SK-N-SH (cell line): ENCODE measurements around the gene IST1. TPM values are rescaled to one million over a fixed set of nuclear protein-coding genes. Genes with fewer than 3 reads are reported as not detected.

Experiments
- CTCF ChIA-PET: fragments of 300-600, 350-600 bp; formaldehyde crosslinking; extraction: SDS; loops from one replicate; lab custom pipeline; 2021; lab: Yijun Ruan, JAX
- POLR2A ChIA-PET: fragments of 350-600 bp; sonication (Branson Sonifier 250); formaldehyde crosslinking; extraction: SDS; loops from one replicate; lab custom pipeline; 2020; ENCODE audit warnings: antibody characterized with exemption, inconsistent platforms; lab: Yijun Ruan, JAX
- DNase-seq: peaks from one replicate; pipeline ENCODE4 v3.0.0; 2012
- H2AFZ ChIP-seq: fragments of 200-600 bp; sonication (generic); 2 replicates; pipeline ENCODE4 v1.8.1; 2016; ENCODE audit warnings: antibody characterized with exemption, mild to moderate bottlenecking, low read depth
- H3F3A ChIP-seq: fragments of 200-600 bp; sonication (generic); replicated peaks from 2 replicates; pipeline ENCODE3; 2016; ENCODE audit warnings: antibody characterized with exemption, mild to moderate bottlenecking; ENCODE audit not compliant: insufficient read depth
- H3K27ac ChIP-seq, 2 experiments: fragments of 200-500 bp in 1 of 2; fragments of 200-600 bp in 1 of 2; sonication (Bioruptor generic) in 1 of 2; sonication (generic), shearing (Covaris generic) in 1 of 2; 2 replicates each; pipeline versions ENCODE4 v1.5.1 to v1.6.1; 2014 to 2016; ENCODE audit warnings: low read depth in 2 of 2, inconsistent platforms in 1 of 2, low read length in 1 of 2, mild to moderate bottlenecking in 1 of 2, mixed read lengths in 1 of 2
- H3K27me3 ChIP-seq: fragments of 200-600 bp; sonication (generic), shearing (Covaris generic); 2 replicates; pipeline ENCODE4 v1.6.1; 2016; ENCODE audit warnings: mixed run types; ENCODE audit not compliant: insufficient read depth
- H3K36me3 ChIP-seq, 2 experiments: fragments of 200-500 bp in 1 of 2; fragments of 200-600 bp in 1 of 2; sonication (Bioruptor generic) in 1 of 2; sonication (generic) in 1 of 2; replicated peaks in 1 of 2; 2 replicates each; pipeline versions ENCODE3 to v1.5.1; 2014 to 2016; ENCODE audit warnings: low read length in 1 of 2, mild to moderate bottlenecking in 1 of 2; ENCODE audit not compliant: insufficient read depth in 2 of 2, control insufficient read depth in 1 of 2
- H3K4me1 ChIP-seq, 2 experiments: fragments of 200-500 bp in 1 of 2; fragments of 200-600 bp in 1 of 2; sonication (Bioruptor generic) in 1 of 2; sonication (generic), shearing (Covaris generic) in 1 of 2; 2 replicates each; pipeline versions ENCODE4 v1.5.1 to v1.6.1; 2014 to 2016; ENCODE audit warnings: low read depth in 1 of 2, low read length in 1 of 2, mixed run types in 1 of 2; ENCODE audit not compliant: insufficient read depth in 2 of 2, control insufficient read depth in 1 of 2
- H3K4me2 ChIP-seq: fragments of 200-600 bp; sonication (generic), shearing (Covaris generic); 2 replicates; pipeline ENCODE4 v1.6.1; 2017; ENCODE audit warnings: mixed run types
- H3K4me3 ChIP-seq, 2 experiments: fragments of 200-500 bp in 1 of 2; fragments of 200-600 bp in 1 of 2; sonication (Bioruptor generic) in 1 of 2; sonication (generic), shearing (Covaris generic) in 1 of 2; 2 replicates each; pipeline versions ENCODE4 v1.5.1 to v1.8.1; 2014 to 2016; ENCODE audit warnings: low read depth in 2 of 2, inconsistent platforms in 1 of 2, low read length in 1 of 2, mild to moderate bottlenecking in 1 of 2, mixed read lengths in 1 of 2, moderate library complexity in 1 of 2
- H3K79me2 ChIP-seq: fragments of 200-600 bp; sonication (generic); 2 replicates; pipeline ENCODE4 v1.8.1; 2017; ENCODE audit warnings: mild to moderate bottlenecking; ENCODE audit not compliant: insufficient read depth
- H3K9ac ChIP-seq: fragments of 200-600 bp; sonication (generic); 2 replicates; pipeline ENCODE4 v1.6.1; 2017; ENCODE audit warnings: mixed run types
- H3K9me2 ChIP-seq: fragments of 200-600 bp; sonication (generic); 2 replicates; pipeline ENCODE4 v1.6.1; 2017; ENCODE audit warnings: mixed run types
- H3K9me3 ChIP-seq: fragments of 200-600 bp; sonication (generic); 2 replicates; pipeline ENCODE4 v1.6.1; 2017; ENCODE audit warnings: mixed run types, mild to moderate bottlenecking, moderate library complexity
- H4K20me1 ChIP-seq: fragments of 200-600 bp; sonication (generic); 2 replicates; pipeline ENCODE4 v1.6.1; 2017; ENCODE audit warnings: mild to moderate bottlenecking, mixed run types; ENCODE audit not compliant: insufficient read depth
- CTCF ChIP-seq: fragments of 200-600 bp; sonication (generic); IDR thresholded peaks from 2 replicates; pipeline ENCODE4 v1.6.1; 2017; ENCODE audit warnings: antibody characterized with exemption, mild to moderate bottlenecking, moderate library complexity
- ELF1 ChIP-seq: IDR thresholded peaks from 2 replicates; pipeline ENCODE4 v1.4.0; 2012
- EZH2phosphoT487 ChIP-seq: fragments of 200-600 bp; sonication (generic); IDR thresholded peaks from 2 replicates; pipeline ENCODE4 v1.6.1; 2017; ENCODE audit warnings: low read depth, mixed run types, mild to moderate bottlenecking, antibody characterized with exemption, moderate library complexity, borderline replicate concordance
- FOSL2 ChIP-seq: IDR thresholded peaks from 2 replicates; pipeline ENCODE4 v1.4.0; 2012; ENCODE audit warnings: low read depth, mild to moderate bottlenecking, moderate library complexity, borderline replicate concordance
- FOXJ3 ChIP-seq: sonication (generic); formaldehyde crosslinking; IDR thresholded peaks from 2 replicates; pipeline ENCODE4 v1.5.1; 2020; ENCODE audit warnings: mild to moderate bottlenecking, missing genetic modification reagents
- FOXM1 ChIP-seq: IDR thresholded peaks from 2 replicates; pipeline ENCODE4 v1.4.0; 2012; ENCODE audit warnings: low read depth, mild to moderate bottlenecking
- GABPA ChIP-seq: IDR thresholded peaks from 2 replicates; pipeline ENCODE4 v1.4.0; 2012; ENCODE audit warnings: low read depth, mild to moderate bottlenecking
- GATA2 ChIP-seq: sonication (generic); formaldehyde crosslinking; IDR thresholded peaks from 2 replicates; pipeline ENCODE4 v1.5.0; 2020; ENCODE audit warnings: mild to moderate bottlenecking, missing genetic modification reagents
- MAX ChIP-seq: IDR thresholded peaks from 2 replicates; pipeline ENCODE4 v1.4.0; 2012; ENCODE audit warnings: low read depth
- MXI1 ChIP-seq: IDR thresholded peaks from 2 replicates; pipeline ENCODE4 v1.6.1; 2012; ENCODE audit warnings: mild to moderate bottlenecking, low read depth, low read length, improper control_type of control experiment
- NFIC ChIP-seq: IDR thresholded peaks from 2 replicates; pipeline ENCODE4 v1.4.0; 2012; ENCODE audit warnings: borderline replicate concordance
- NRF1 ChIP-seq: IDR thresholded peaks from 2 replicates; pipeline ENCODE4 v1.6.1; 2012; ENCODE audit warnings: low read depth, mild to moderate bottlenecking, low read length
- RAD21 ChIP-seq: IDR thresholded peaks from 2 replicates; pipeline ENCODE4 v1.6.1; 2012; ENCODE audit warnings: mild to moderate bottlenecking, low read length
- RCOR1 ChIP-seq: fragments of 150-350 bp; IDR thresholded peaks from 2 replicates; pipeline ENCODE4 v1.6.1; 2017; ENCODE audit warnings: antibody characterized with exemption, low read length
- SMC3 ChIP-seq: IDR thresholded peaks from 2 replicates; pipeline ENCODE4 v1.6.1; 2012; ENCODE audit warnings: low read depth, low read length, improper control_type of control experiment
- TAF1 ChIP-seq: IDR thresholded peaks from 2 replicates; pipeline ENCODE4 v1.6.1; 2012; ENCODE audit warnings: low read depth, mild to moderate bottlenecking, low read length, moderate library complexity, borderline replicate concordance
- TCF12 ChIP-seq: IDR thresholded peaks from 2 replicates; pipeline ENCODE4 v1.4.0; 2012
- USF1 ChIP-seq: IDR thresholded peaks from 2 replicates; pipeline ENCODE4 v1.4.0; 2012; ENCODE audit warnings: low read depth, borderline replicate concordance
- WGBS: methylation state at CpG from one replicate; pipeline ENCODE4 v1.1.6; 2017; ENCODE audit warnings: low lambda C conversion rate; 5-methylcytosine and 5-hydroxymethylcytosine counted together
- polyA plus RNA-seq, 3 experiments: library from polyadenylated mRNA; depleted of rRNA; stranded (reverse); fragments of >200 nt; gene quantifications; 2 replicates each; pipeline ENCODE4 v1.2.3, GENCODE V29; 2012
- TF ChIP-seq, protein P1 (sequence below): IDR thresholded peaks from 2 replicates; pipeline ENCODE4 v1.6.1; 2012; ENCODE audit warnings: mild to moderate bottlenecking, low read depth, low read length, moderate library complexity

Gene IST1
- polyA plus RNA-seq, 1 of the 3 experiments (the other 2 are of a cell fraction), result 133 TPM

DNA sequence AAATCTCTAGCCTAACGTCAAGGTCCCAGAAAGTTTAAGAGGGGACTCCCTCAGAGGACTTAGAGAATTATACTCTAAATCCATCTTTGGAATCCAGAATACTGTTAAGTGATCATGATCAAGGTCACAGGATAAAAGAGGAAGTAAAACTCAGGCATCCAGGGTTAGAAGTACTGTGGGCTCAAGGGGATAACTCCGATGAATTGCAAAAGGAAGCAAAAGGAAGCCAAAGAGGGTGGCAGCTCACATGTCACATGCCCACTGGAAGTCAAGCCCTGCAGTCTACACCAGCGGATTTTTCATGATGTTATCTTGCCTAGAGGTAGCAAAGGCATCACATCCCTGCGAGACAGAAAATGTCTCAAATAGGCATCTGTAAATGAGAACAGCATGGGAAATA, 15.2 kb upstream of the IST1 start:
- POLR2A ChIA-PET, result no interaction called here
- WGBS, result 84% methylated on average over 4 of the region's 4 CpGs
- peaks cover 25 to 34% of the 10 kb centered on the region in 2 experiments for H3K36me3 ChIP-seq
- no peak for TF ChIP-seq GABPA
- TF ChIP-seq FOXJ3 (CRISPR knock-in tag), result no peak
- no peak for TF ChIP-seq EZH2phosphoT487
- TF ChIP-seq RAD21, result no peak
- TF ChIP-seq TAF1, result no peak
- TF ChIP-seq, protein P1, sequence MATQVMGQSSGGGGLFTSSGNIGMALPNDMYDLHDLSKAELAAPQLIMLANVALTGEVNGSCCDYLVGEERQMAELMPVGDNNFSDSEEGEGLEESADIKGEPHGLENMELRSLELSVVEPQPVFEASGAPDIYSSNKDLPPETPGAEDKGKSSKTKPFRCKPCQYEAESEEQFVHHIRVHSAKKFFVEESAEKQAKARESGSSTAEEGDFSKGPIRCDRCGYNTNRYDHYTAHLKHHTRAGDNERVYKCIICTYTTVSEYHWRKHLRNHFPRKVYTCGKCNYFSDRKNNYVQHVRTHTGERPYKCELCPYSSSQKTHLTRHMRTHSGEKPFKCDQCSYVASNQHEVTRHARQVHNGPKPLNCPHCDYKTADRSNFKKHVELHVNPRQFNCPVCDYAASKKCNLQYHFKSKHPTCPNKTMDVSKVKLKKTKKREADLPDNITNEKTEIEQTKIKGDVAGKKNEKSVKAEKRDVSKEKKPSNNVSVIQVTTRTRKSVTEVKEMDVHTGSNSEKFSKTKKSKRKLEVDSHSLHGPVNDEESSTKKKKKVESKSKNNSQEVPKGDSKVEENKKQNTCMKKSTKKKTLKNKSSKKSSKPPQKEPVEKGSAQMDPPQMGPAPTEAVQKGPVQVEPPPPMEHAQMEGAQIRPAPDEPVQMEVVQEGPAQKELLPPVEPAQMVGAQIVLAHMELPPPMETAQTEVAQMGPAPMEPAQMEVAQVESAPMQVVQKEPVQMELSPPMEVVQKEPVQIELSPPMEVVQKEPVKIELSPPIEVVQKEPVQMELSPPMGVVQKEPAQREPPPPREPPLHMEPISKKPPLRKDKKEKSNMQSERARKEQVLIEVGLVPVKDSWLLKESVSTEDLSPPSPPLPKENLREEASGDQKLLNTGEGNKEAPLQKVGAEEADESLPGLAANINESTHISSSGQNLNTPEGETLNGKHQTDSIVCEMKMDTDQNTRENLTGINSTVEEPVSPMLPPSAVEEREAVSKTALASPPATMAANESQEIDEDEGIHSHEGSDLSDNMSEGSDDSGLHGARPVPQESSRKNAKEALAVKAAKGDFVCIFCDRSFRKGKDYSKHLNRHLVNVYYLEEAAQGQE, result no peak
- TF ChIP-seq NRF1, result no peak
- TF ChIP-seq FOXM1, result no peak
- no peak for TF ChIP-seq MAX
- TF ChIP-seq SMC3, result no peak
- TF ChIP-seq, all 33 proteins: peak for 0
- Histone ChIP-seq H4K20me1 (no peaks in the 10 kb centered on the region), H3K27ac (no peak overlapping the region), H3K27me3 (no peaks in the 10 kb centered on the region), H3K4me3 (no peak overlapping the region), H3K9me3 (no peaks in the 10 kb centered on the region), H3K9ac (no peak overlapping the region), H2AFZ (no peak overlapping the region), H3K9me2 (no peaks in the 10 kb centered on the region), H3K4me2 (no peak overlapping the region), H3F3A (peaks cover 10% of the 10 kb centered on the region), H3K79me2 (no peaks in the 10 kb centered on the region), H3K4me1 (peaks cover 0 to 8% of the 10 kb centered on the region in 2 experiments; a peak in 2 of 4 replicates)
- CTCF ChIA-PET, result interaction anchor here (3.4 kb wide), 1 partner anchor 81 kb away, joined by 37 read pairs; no protein-coding TSS in a partner anchor
- DNase-seq, result no peak

DNA sequence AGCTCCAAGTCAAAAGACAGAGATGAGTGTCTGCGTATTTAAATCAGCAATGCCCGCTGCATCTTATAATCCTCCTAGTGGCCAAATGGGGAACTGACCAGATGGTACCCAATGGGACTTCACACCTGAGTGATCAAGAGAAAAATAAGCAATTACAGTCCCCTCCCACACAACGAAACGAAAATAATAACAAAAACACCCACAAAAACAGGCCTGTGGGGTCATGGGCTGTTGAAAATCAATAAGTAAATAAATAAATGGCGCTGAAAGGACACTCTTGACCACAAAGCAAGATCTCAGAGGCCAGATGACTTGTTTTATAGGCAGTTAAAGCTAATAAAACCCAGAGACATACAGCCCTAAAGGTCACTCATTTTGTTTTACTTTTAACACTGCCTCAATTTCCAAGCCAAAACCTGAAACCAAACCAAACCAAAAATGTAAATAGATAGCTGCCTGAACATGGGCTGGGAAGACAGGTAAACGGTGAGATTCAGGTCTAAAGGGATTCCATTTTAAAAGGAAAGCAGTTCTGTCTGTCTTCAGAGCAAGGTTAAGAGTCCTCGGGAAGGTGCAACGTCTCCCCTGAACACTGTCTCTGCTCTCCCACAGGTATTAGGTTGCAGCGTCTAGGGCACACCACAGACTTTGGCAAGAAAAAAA, 12.7 kb upstream of the IST1 start:
- WGBS, result 5% methylated on average over 9 of the region's 9 CpGs
- Histone ChIP-seq H4K20me1 (no peaks in the 10 kb centered on the region), H3K4me2 (peak overlapping the region; percentile 69), H3F3A (peaks cover 16% of the 10 kb centered on the region), H3K27ac (peak overlapping the region; percentile 23 to 70; a peak in 2 of 4 replicates), H3K9me2 (no peaks in the 10 kb centered on the region), H3K9ac (peak overlapping the region; percentile 91; the same call in 1 of the 2 replicates), H3K4me3 (peak overlapping the region; percentile 88 to 97), H3K79me2 (no peaks in the 10 kb centered on the region), H3K27me3 (no peaks in the 10 kb centered on the region), H3K4me1 (peaks cover 0 to 8% of the 10 kb centered on the region in 2 experiments; a peak in 2 of 4 replicates), H3K9me3 (no peaks in the 10 kb centered on the region), H2AFZ (peak overlapping the region; percentile 99; the same call in 1 of the 2 replicates), H3K36me3 (peaks cover 25 to 34% of the 10 kb centered on the region in 2 experiments)
- CTCF ChIA-PET, result interaction anchor here (0.7 to 4.4 kb wide), 40 partner anchors 11 to 1051 kb away, joined by 3 to 59 read pairs (median 4); partner anchors contain the start of genes AP1G1, ATXN1L and IST1
- POLR2A ChIA-PET, result interaction anchor here (0.6 to 2.4 kb wide), 4 partner anchors 9 to 79 kb away, joined by 4 to 13 read pairs (median 4); partner anchors contain the start of gene IST1
- DNase-seq, result peak; percentile 77
- peak; percentile 91 for TF ChIP-seq CTCF
- TF ChIP-seq GATA2 (CRISPR knock-in tag), result no peak
- no peak for TF ChIP-seq FOSL2
- TF ChIP-seq USF1, result no peak
- peak; percentile 46 for TF ChIP-seq SMC3
- no peak for TF ChIP-seq ELF1
- TF ChIP-seq TCF12, result peak; percentile 46; the same call in 1 of the 2 replicates
- no peak for TF ChIP-seq EZH2phosphoT487
- TF ChIP-seq RAD21, result peak; percentile 53
- no peak for TF ChIP-seq FOXM1
- TF ChIP-seq MXI1, result peak; percentile 31; the same call in 1 of the 2 replicates
- no peak for TF ChIP-seq NFIC
- no peak for TF ChIP-seq MAX
- TF ChIP-seq RCOR1, result peak; percentile 29; the same call in 1 of the 2 replicates
